Amygdala (tissue), 56 donors: ENCODE results near the gene SMYD3.
"Not testable (repeated sequence)": the region's sequence is repeated elsewhere in the genome, so short reads cannot be mapped to it uniquely, and the experiment has no call there.

Experiments used
- DNase-seq, 56 donors: peaks; one replicate each; lab custom pipeline; 2025; lab: John Stamatoyannopoulos, UW

SMYD3 gene

GRCh38 chr1:245948786-245949185, 558.3 kb downstream of the SMYD3 start:
- DNase-seq: no peak

GRCh38 chr1:245946905-245947304, 560.2 kb downstream of the SMYD3 start:
- no peak for DNase-seq

GRCh38 chr1:245945136-245945535, 561.9 kb downstream of the SMYD3 start:
- DNase-seq: not testable (repeated sequence)

- DNase-seq: no peak
These were observed 564.2 kb downstream of the SMYD3 start for GRCh38 chr1:245942856-245943255.

DNA sequence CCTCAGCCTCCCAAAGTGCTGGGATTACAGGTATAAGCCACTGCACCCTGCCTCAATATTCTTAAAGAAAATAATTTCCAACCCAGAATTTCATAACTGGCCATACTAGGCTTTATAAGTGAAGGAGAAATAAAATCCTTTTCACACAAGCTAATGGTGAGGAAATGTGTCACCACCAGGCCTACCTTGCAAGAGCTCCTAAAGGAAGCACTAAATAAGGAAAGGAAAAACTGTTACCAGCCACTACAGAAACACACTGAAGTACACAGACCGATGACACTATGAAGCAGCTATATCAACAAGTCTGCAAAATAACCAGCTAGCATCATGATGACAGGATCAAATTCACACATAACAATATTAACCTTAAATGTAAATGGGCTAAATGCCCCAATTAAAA, 565.3 kb downstream of the SMYD3 start:
- DNase-seq: not testable (repeated sequence)

- no peak for DNase-seq
These were observed 567.2 kb downstream of the SMYD3 start for GRCh38 chr1:245939756-245940345.

- DNase-seq: no peak
These were observed 569.0 kb downstream of the SMYD3 start for GRCh38 chr1:245938046-245938435.

DNA sequence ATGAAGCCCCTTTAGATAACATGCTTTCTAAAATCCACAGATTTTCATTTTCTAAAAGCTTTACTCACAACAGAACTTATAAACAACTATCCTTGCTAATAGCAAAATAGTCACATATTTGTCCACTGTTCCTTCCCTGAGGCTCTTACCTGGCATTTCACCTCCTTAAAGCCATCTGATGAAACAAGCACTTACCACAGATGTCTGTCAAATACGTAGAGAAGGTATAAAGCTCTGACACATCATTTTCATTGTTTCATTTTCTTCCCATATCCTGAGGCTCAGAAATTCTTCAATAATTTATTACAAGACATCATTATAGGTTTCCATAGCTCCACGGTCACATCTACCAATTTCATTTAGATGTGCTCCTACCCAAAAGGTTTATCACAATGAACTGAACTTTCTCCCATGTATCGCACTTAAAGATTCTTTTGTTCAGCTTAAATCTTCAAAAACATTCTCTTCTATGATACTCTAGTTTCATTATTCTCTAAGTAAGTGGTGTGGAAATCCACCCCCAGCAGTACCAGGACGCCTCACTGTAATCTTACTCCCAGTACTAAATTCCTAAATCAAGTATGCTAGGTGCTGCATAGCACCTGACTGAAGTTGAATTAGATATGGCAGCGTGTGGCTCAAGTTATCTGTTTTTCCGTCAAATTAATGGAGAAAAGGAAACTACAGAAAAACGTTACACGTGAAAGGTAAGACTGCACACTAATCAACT, 569.6 kb downstream of the SMYD3 start:
- DNase-seq: no peak

DNA sequence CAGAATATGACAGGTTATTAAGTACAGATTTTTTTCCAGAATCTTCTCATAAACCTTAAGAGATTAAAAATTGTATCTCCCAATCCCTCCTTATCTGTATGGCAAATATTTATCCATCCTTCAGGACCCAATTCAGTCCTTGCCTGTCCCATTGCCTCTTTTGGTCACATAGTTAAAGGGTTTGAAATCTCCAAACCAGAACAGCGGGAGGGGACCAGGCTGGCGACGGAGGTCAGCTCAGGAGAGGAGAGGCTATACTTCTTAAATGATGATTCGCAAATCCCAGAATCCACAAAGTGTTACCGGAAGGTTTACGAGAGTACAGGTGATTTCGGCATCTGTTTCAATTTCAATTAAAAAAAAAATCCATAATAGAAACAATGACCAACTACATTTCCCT, 572.7 kb downstream of the SMYD3 start:
- no peak for DNase-seq

GRCh38 chr1:245933431-245934045, 573.5 kb downstream of the SMYD3 start:
- DNase-seq: no peak

GRCh38 chr1:245932302-245932972, 574.6 kb downstream of the SMYD3 start:
- no peak for DNase-seq

GRCh38 chr1:245931450-245931849, 575.6 kb downstream of the SMYD3 start:
- DNase-seq: no peak

DNA sequence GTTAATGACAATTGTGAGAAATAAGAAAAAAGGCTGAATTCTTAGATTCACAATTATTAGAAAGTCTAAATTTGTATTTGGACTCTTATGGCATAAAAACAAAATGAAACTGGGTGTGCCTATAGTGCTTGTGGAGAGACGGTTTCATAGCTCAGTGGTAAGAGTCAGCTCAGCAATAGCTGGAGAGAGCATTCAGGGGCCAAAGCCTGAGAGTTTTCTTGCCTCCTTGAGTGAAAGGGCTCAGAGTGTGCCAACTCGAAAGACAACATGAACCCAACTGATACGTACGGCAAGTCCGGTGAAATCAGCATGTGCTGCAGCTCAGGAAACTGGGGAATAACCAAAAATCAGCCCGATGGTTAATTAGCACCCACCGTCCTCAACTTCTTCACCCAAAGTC, 577.9 kb downstream of the SMYD3 start:
- no peak for DNase-seq

DNA sequence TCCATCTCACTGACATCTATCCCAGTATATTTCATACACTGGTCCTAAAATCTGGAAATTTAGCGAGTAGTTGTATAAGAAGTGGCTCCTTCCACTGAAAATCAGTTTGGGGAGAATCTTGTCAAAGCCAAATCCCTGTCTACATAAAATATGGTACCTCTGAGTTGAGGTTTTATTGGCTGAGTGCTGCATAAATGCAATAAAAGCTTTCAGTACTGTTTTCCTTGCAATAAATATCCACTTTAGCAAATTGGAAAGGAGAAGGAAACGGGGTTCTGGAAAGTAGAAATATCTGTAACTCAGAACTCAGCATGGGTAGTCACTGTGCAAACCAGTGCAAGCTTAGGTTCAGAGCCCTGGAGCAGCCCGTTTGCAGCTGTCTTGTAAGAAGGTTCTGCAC, 580.2 kb downstream of the SMYD3 start:
- no peak for DNase-seq

DNA sequence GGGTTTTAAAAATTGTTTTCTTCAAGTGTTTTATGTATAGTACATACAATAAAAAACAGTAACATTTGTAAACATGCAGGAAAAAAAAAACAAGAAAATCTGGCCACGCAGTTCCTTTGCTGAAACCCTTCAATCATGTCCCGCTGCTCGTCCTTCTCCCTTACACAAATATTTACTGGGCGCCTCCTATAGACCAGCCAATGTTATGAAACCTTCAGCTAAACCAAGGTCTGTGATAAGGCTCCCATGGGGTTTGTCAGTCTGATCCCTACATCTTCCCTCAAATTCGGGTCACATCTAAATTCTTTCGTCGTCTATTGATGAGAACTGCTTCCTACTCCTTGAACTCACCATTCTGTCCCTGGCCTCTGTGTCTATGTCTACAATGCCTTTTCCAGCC, 583.9 kb downstream of the SMYD3 start:
- no peak for DNase-seq

DNA sequence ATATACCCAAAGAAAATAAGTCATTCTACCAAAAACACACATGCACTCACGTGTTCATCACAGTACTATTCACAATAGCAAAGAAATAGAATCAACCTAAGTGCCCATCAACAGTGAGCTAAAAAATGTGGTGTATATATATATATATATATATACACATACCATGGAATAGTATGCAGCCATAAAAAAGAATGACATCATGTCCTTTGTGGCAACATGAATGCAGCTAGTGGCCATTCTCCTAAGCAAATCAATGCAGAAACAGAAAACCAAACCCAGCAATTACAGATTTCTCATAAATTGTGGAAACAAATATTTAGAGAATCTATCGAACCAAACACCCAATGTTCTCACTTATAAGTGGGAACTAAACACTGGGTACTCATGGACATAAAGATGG, 585.7 kb downstream of the SMYD3 start:
- DNase-seq: no peak

- no peak for DNase-seq
These were observed 589.7 kb downstream of the SMYD3 start for GRCh38 chr1:245917403-245917802.

DNA sequence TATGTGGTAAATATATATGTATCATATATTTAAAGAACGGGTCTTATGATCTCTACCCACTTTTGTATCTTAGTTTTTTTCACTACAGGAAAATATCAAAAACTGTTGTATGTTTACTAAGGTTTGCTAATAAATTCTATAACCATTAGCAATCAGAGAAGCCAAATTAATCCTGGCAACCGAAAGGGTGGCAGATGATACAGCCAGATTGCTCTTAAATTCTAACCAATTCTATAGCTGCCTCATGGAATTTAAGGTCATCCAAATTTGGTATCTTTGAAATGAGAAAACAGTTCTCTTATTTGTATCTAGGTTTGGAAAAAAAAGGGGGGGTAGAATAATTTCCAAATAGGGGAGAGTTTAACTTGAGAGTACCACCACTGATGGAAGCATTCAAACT, 591.2 kb downstream of the SMYD3 start:
- DNase-seq: no peak

DNA sequence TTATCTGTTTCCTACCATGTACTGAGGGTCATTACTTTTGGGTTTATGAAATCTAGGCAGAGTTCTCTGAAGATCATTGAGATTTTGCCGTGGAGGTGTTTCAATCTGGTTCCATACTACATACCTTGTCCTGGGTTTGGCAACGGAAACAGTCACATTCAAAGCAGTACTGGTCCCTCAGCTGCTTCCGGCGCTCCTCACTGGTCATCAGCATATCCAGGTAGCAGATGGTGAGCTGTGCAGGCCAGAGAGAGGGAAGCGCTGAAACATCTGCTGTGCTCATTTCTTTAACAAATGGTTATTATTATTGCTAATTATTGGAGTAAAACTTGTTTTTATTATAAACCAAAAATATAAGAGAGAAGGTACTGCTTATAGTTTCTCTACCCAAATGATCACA, 591.7 kb downstream of the SMYD3 start:
- no peak for DNase-seq

GRCh38 chr1:245908543-245908942, 598.5 kb downstream of the SMYD3 start:
- no peak for DNase-seq

DNA sequence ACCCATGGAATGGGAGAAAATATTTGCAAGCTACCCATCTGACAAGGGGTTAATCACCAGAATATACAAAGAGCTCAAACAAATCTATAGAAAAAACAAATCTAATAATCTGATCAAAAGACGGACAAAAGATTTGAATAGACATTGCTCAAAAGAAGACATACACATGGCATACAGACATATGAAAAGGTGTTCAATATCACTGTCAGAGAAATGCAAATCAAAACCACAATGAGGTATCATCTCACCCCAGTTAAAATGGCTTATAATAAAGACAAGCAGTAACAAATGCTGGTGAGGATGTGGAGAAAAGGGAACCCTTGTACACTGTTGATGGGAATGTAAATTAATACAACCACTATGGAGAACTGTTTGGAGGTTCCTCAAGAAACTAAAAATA, 600.9 kb downstream of the SMYD3 start:
- DNase-seq: no peak

- DNase-seq: no peak
These were observed 603.2 kb downstream of the SMYD3 start for GRCh38 chr1:245903851-245904250.
